ENCODE data around the gene AZU1.

- no peak for TF ChIP-seq POLR2A (IDR thresholded peaks at IDR 0.05)
- no peak for TF ChIP-seq CTCF (IDR thresholded peaks at IDR 0.05)
Measured at GRCh38 chr19:831407-832369, 4.1 kb downstream of the AZU1 start.

All from lower leg skin (tissue), 3 donors.